ENCODE results near the gene KLF9. TPM values are rescaled to one million over a fixed set of nuclear protein-coding genes. Genes with fewer than 3 reads are reported as not detected.

Gene KLF9
- total and polyA plus RNA-seq, 2 donors (not counting 1 experiment from before 2014, with no cell fraction given): 12.1 to 36.4 TPM

- H3K27me3 ChIP-seq (replicated peaks in 1 of 4; ENCODE audit: control extremely low read depth in 1 of 4, control insufficient read depth in 3 of 4, insufficient read depth in 4 of 4, low read length in 3 of 4): no peaks in the 10 kb centered on the region
- peak overlapping the region; percentile 78 for H2AFZ ChIP-seq (ENCODE audit: insufficient read depth, low read depth, low read length, poor library complexity, severe bottlenecking)
- CTCF ChIA-PET: interaction anchor here (1.4 to 4.0 kb wide), 4 partner anchors 9 to 181 kb away, joined by 4 to 22 read pairs (median 8); no protein-coding TSS in a partner anchor
- H3K27ac Mint-ChIP-seq: peak overlapping the region; percentile 100
- TF ChIP-seq EZH2 (IDR thresholded peaks at IDR 0.05; ENCODE audit: borderline replicate concordance, insufficient read depth, low read depth, low read length, poor library complexity, severe bottlenecking): no peak
- no peak for TF ChIP-seq CTCF (IDR thresholded peaks at IDR 0.05)
- WGBS (ENCODE audit: insufficient coverage): 33% methylated on average over 8 of the region's 9 CpGs
- peak; percentile 46 for DNase-seq
- no peaks in the 10 kb centered on the region for H4K20me1 ChIP-seq (ENCODE audit: control insufficient read depth, insufficient read depth, low read length, poor library complexity, severe bottlenecking)
- H3K4me3 ChIP-seq (ENCODE audit: control extremely low read depth in 1 of 5, extremely low read depth in 1 of 5, insufficient read depth in 1 of 5, low read depth in 2 of 5, low read length in 4 of 5): no peak overlapping the region
- intact Hi-C loops (cut with micrococcal nuclease): loop anchor here (2.0 to 5.0 kb wide), 4 partner anchors 15 to 181 kb away; no protein-coding TSS in a partner anchor
- H3K4me1 Mint-ChIP-seq: peaks cover 36% of the 10 kb centered on the region
- peak overlapping the region; percentile 96 for H3K4me2 ChIP-seq (replicated peaks; ENCODE audit: low read depth, low read length, poor library complexity, severe bottlenecking)
- H3K9me3 Mint-ChIP-seq (ENCODE audit: insufficient read depth): no peaks in the 10 kb centered on the region
- H3K36me3 ChIP-seq (replicated peaks in 1 of 2; ENCODE audit: control extremely low read depth in 1 of 2, control insufficient read depth in 1 of 2, extremely low read depth in 1 of 2, insufficient read depth in 2 of 2, low read length in 1 of 2): no peaks in the 10 kb centered on the region
- peaks cover 0 to 7% (median 0%) of the 10 kb centered on the region in 3 donors for H3K9me3 ChIP-seq (ENCODE audit: control extremely low read depth in 1 of 3, control insufficient read depth in 2 of 3, insufficient read depth in 1 of 3, low read length in 2 of 3)
- no peak for ATAC-seq (ENCODE audit: low read depth)
- peak overlapping the region; percentile 90 for H3K9ac ChIP-seq (ENCODE audit: low read length)
- peak overlapping the region; percentile 94 to 99 for H3K27ac ChIP-seq (ENCODE audit: low read length in 2 of 2)
- POLR2A ChIA-PET: interaction anchor here (0.6 kb wide), 1 partner anchor 20 kb away, joined by 6 read pairs; no protein-coding TSS in a partner anchor
- H3K4me1 ChIP-seq (ENCODE audit: control insufficient read depth in 2 of 2, insufficient read depth in 2 of 2, low read length in 2 of 2): peaks cover 16 to 31% of the 10 kb centered on the region in 2 donors
- H3K4me3 Mint-ChIP-seq: peak overlapping the region; percentile 96
- H3K79me2 ChIP-seq (ENCODE audit: control insufficient read depth, insufficient read depth, low read length): no peaks in the 10 kb centered on the region
- no peaks in the 10 kb centered on the region for H3K27me3 Mint-ChIP-seq
Measured at GRCh38 chr9:70421272-70422180, 7.1 kb upstream of the KLF9 start.

All from B cell (primary cell).